ENCODE measurements around the gene IQSEC2. TPM values are rescaled to one million over a fixed set of nuclear protein-coding genes. Genes with fewer than 3 reads are reported as not detected.

The IQSEC2 gene
- total RNA-seq, 4 donors from 2014 or later: 6.9 to 12.7 (median 10.4) TPM

GRCh38 chrX:53254570-53255461 lies 26.6 kb downstream of the IQSEC2 start:
- Histone ChIP-seq H3K9me3 (no peaks in the 10 kb centered on the region), H3K36me3 (peaks cover 0 to 40% (median 0%) of the 10 kb centered on the region in 3 donors), H3K27ac (no peak overlapping the region), H3K4me1 (no peaks in the 10 kb centered on the region), H3K4me3 (no peak overlapping the region), H3K27me3 (no peaks in the 10 kb centered on the region)
- WGBS, 2 donors: 81 to 97% methylated on average over 8 to 11 of the region's 22 CpGs
- no peak for DNase-seq
- intact Hi-C loops (cut with DNase I): no loop called here
- TF ChIP-seq CTCF (IDR thresholded peaks at IDR 0.05) (no peak), POLR2A (IDR thresholded peaks at IDR 0.05) (no peak)

- no peak for TF ChIP-seq POLR2A (IDR thresholded peaks at IDR 0.05)
- no peak for TF ChIP-seq CTCF (IDR thresholded peaks at IDR 0.05)
Observed at GRCh38 chrX:53253293-53254020, 27.9 kb downstream of the IQSEC2 start.

GRCh38 chrX:53251307-53251706 lies 30.1 kb downstream of the IQSEC2 start:
- H3K36me3 ChIP-seq: peaks cover 0 to 66% (median 0%) of the 10 kb centered on the region in 3 donors

More at GRCh38 chrX:53253293-53254020, 27.9 kb downstream of the IQSEC2 start:
- H3K4me1 ChIP-seq: no peaks in the 10 kb centered on the region
- peaks cover 0 to 45% (median 0%) of the 10 kb centered on the region in 3 donors for H3K36me3 ChIP-seq
- WGBS, 2 donors: 88 to 90% methylated on average over 3 of the region's 3 CpGs
- intact Hi-C loops (cut with DNase I): no loop called here
- H3K27ac ChIP-seq: no peak overlapping the region
- H3K27me3 ChIP-seq: no peaks in the 10 kb centered on the region
- H3K4me3 ChIP-seq: no peak overlapping the region
- H3K9me3 ChIP-seq: no peaks in the 10 kb centered on the region
- no peak for DNase-seq

GRCh38 chrX:53250556-53250955 lies 30.8 kb downstream of the IQSEC2 start:
- DNase-seq: no peak
- intact Hi-C loops (cut with DNase I): no loop called here
- TF ChIP-seq POLR2A (IDR thresholded peaks at IDR 0.05) (no peak), CTCF (IDR thresholded peaks at IDR 0.05) (no peak)
- no peaks in the 10 kb centered on the region for H3K27me3 ChIP-seq
- no peaks in the 10 kb centered on the region for H3K9me3 ChIP-seq
- no peak overlapping the region for H3K4me3 ChIP-seq
- no peak overlapping the region for H3K27ac ChIP-seq
- no peaks in the 10 kb centered on the region for H3K4me1 ChIP-seq
- H3K36me3 ChIP-seq: peaks cover 0 to 69% (median 0%) of the 10 kb centered on the region in 3 donors
- 84% methylated on average over 10 of the region's 19 CpGs; no CpG with 5 or more reads in 1 of the 2 donors for WGBS, 2 donors

More at GRCh38 chrX:53251307-53251706, 30.1 kb downstream of the IQSEC2 start:
- no peak for TF ChIP-seq CTCF (IDR thresholded peaks at IDR 0.05)
- no peak for TF ChIP-seq POLR2A (IDR thresholded peaks at IDR 0.05)
- H3K9me3 ChIP-seq: no peaks in the 10 kb centered on the region
- H3K4me1 ChIP-seq: no peaks in the 10 kb centered on the region
- WGBS, 2 donors: 20 to 48% methylated on average over 1 to 2 of the region's 2 CpGs
- H3K27ac ChIP-seq: no peak overlapping the region
- no peak overlapping the region for H3K4me3 ChIP-seq
- no peak for DNase-seq
- intact Hi-C loops (cut with DNase I): no loop called here
- H3K27me3 ChIP-seq: no peaks in the 10 kb centered on the region

Measured in esophagus squamous epithelium (tissue), 5 donors.